ENCODE data around the gene FREY1. TPM values are rescaled to one million over a fixed set of nuclear protein-coding genes. Genes with fewer than 3 reads are reported as not detected.

FREY1 gene
- polyA plus RNA-seq, 1 donor (not counting 4 experiments of a cell fraction or from before 2014, with no cell fraction given), result 0.25 TPM

- no peaks in the 10 kb centered on the region for H4K20me1 ChIP-seq (ENCODE audit: control insufficient read depth, extremely low read depth, insufficient read depth, low read length)
- no peak for DNase-seq (ENCODE audit: low read depth, low spot score)
- no peaks in the 10 kb centered on the region for H3K9me3 ChIP-seq (ENCODE audit: control insufficient read depth, low read depth, low read length)
- TF ChIP-seq CTCF (optimal IDR thresholded peaks at IDR 0.05 in 1 of 3, IDR thresholded peaks at IDR 0.05 in 1 of 3, conservative IDR thresholded peaks at IDR 0.05 in 1 of 3; ENCODE audit: extremely low read depth in 1 of 3, insufficient read depth in 2 of 3, low read length in 3 of 3), result no peak
- no peak for TF ChIP-seq EZH2 (IDR thresholded peaks at IDR 0.05; ENCODE audit: low read length)
- no peak overlapping the region for H3K4me2 ChIP-seq (ENCODE audit: control insufficient read depth, extremely low read depth, insufficient read depth, low read depth, low read length)
- H3K79me2 ChIP-seq (ENCODE audit: control insufficient read depth, insufficient read depth, low read length), result no peaks in the 10 kb centered on the region
- peaks cover 7% of the 10 kb centered on the region for H3K4me1 ChIP-seq (ENCODE audit: control insufficient read depth, extremely low read depth, insufficient read depth, low read length)
- H3K27me3 ChIP-seq (ENCODE audit: control insufficient read depth, extremely low read depth, insufficient read depth, low read length), result peaks cover 32% of the 10 kb centered on the region
- no peaks in the 10 kb centered on the region for H3K36me3 ChIP-seq (ENCODE audit: control insufficient read depth in 2 of 2, extremely low read depth in 1 of 2, insufficient read depth in 2 of 2, low read length in 2 of 2)
- no peak overlapping the region for H3K27ac ChIP-seq (ENCODE audit: control insufficient read depth, insufficient read depth, low read length)
- H2AFZ ChIP-seq (ENCODE audit: control insufficient read depth, low read length), result no peak overlapping the region
- no peak overlapping the region for H3K9ac ChIP-seq (ENCODE audit: control insufficient read depth, extremely low read depth, insufficient read depth, low read length)
- no peak overlapping the region for H3K4me3 ChIP-seq (ENCODE audit: control insufficient read depth in 2 of 3, extremely low read depth in 1 of 3, insufficient read depth in 2 of 3, low read depth in 1 of 3, low read length in 3 of 3)
- no peak for FAIRE-seq
- H3K9me1 ChIP-seq (ENCODE audit: control insufficient read depth, extremely low read depth, insufficient read depth, low read length), result no peaks in the 10 kb centered on the region
- dilution Hi-C loops (cut with MboI; ENCODE audit: extremely low pct_ligation_motif_present, low sequenced_read_pairs), result no loop called here
Observed at GRCh38 chr11:45897556-45897955, 9.5 kb downstream of the FREY1 start.

GRCh38 chr11:45896422-45896984, 10.6 kb downstream of the FREY1 start:
- Histone ChIP-seq H4K20me1 (ENCODE audit: control insufficient read depth, extremely low read depth, insufficient read depth, low read length) (no peaks in the 10 kb centered on the region), H3K4me2 (ENCODE audit: control insufficient read depth, extremely low read depth, insufficient read depth, low read depth, low read length) (no peak overlapping the region), H3K4me3 (ENCODE audit: control insufficient read depth in 2 of 3, extremely low read depth in 1 of 3, insufficient read depth in 2 of 3, low read depth in 1 of 3, low read length in 3 of 3) (no peak overlapping the region), H3K27me3 (ENCODE audit: control insufficient read depth, extremely low read depth, insufficient read depth, low read length) (peaks cover 33% of the 10 kb centered on the region), H3K9me1 (ENCODE audit: control insufficient read depth, extremely low read depth, insufficient read depth, low read length) (no peaks in the 10 kb centered on the region), H3K27ac (ENCODE audit: control insufficient read depth, insufficient read depth, low read length) (no peak overlapping the region), H3K4me1 (ENCODE audit: control insufficient read depth, extremely low read depth, insufficient read depth, low read length) (peaks cover 7% of the 10 kb centered on the region), H3K36me3 (ENCODE audit: control insufficient read depth in 2 of 2, extremely low read depth in 1 of 2, insufficient read depth in 2 of 2, low read length in 2 of 2) (no peaks in the 10 kb centered on the region), H2AFZ (ENCODE audit: control insufficient read depth, low read length) (no peak overlapping the region), H3K9me3 (ENCODE audit: control insufficient read depth, low read depth, low read length) (no peaks in the 10 kb centered on the region), H3K9ac (ENCODE audit: control insufficient read depth, extremely low read depth, insufficient read depth, low read length) (no peak overlapping the region), H3K79me2 (ENCODE audit: control insufficient read depth, insufficient read depth, low read length) (no peaks in the 10 kb centered on the region)
- TF ChIP-seq EZH2 (IDR thresholded peaks at IDR 0.05; ENCODE audit: low read length), result no peak
- TF ChIP-seq CTCF (optimal IDR thresholded peaks at IDR 0.05 in 1 of 3, IDR thresholded peaks at IDR 0.05 in 1 of 3, conservative IDR thresholded peaks at IDR 0.05 in 1 of 3; ENCODE audit: extremely low read depth in 1 of 3, insufficient read depth in 2 of 3, low read length in 3 of 3), result no peak
- FAIRE-seq (no peak), DNase-seq (ENCODE audit: low read depth, low spot score) (no peak)
- dilution Hi-C loops (cut with MboI; ENCODE audit: extremely low pct_ligation_motif_present, low sequenced_read_pairs), result no loop called here
